Nephron progenitor cell (in vitro differentiated cells): ENCODE measurements around the gene PRR14L.
A peak's percentile ranks its signal among the peaks of the same experiment; 100 is the strongest.

ENCODE experiments used
- DNase-seq: peaks from one replicate; pipeline ENCODE4 v3.0.0; 2021
- H3K27ac Mint-ChIP-seq: 2 replicates; pipeline ENCODE4 v1.8.0; 2021; ENCODE audit warnings: mild to moderate bottlenecking, moderate library complexity, mixed read lengths
- H3K27me3 Mint-ChIP-seq: 2 replicates; pipeline ENCODE4 v1.8.0; 2021; ENCODE audit warnings: mild to moderate bottlenecking, low read depth, mixed read lengths; ENCODE audit not compliant: poor library complexity
- H3K36me3 Mint-ChIP-seq: 2 replicates; pipeline ENCODE4 v1.8.0; 2021; ENCODE audit warnings: low read depth, mixed read lengths
- H3K4me1 Mint-ChIP-seq: 2 replicates; pipeline ENCODE4 v1.8.0; 2021; ENCODE audit warnings: mixed read lengths
- H3K4me3 Mint-ChIP-seq: 2 replicates; pipeline ENCODE4 v1.8.0; 2021; ENCODE audit warnings: mild to moderate bottlenecking, moderate library complexity, mixed read lengths
- H3K9me3 Mint-ChIP-seq: 2 replicates; pipeline ENCODE4 v1.8.0; 2021; ENCODE audit warnings: mild to moderate bottlenecking, moderate library complexity, mixed read lengths
- CTCF ChIP-seq: fragments of 200-600 bp; sonication (generic); IDR thresholded peaks from 2 replicates; pipeline ENCODE4 v1.5.0; 2021; ENCODE audit warnings: antibody characterized with exemption

Gene PRR14L

GRCh38 chr22:31647066-31647465 lies 102.9 kb downstream of the PRR14L start:
- TF ChIP-seq CTCF: no peak
- Mint-ChIP-seq H3K4me1 (no peaks in the 10 kb centered on the region), H3K4me3 (no peak overlapping the region), H3K27me3 (no peaks in the 10 kb centered on the region), H3K36me3 (peaks cover 40% of the 10 kb centered on the region), H3K9me3 (no peaks in the 10 kb centered on the region), H3K27ac (no peak overlapping the region)
- DNase-seq: no peak

- no peaks in the 10 kb centered on the region for H3K27me3 Mint-ChIP-seq
- no peak overlapping the region for H3K27ac Mint-ChIP-seq
- H3K4me1 Mint-ChIP-seq: peaks cover under 1% of the 10 kb centered on the region
- H3K9me3 Mint-ChIP-seq: no peaks in the 10 kb centered on the region
- peaks cover 41% of the 10 kb centered on the region for H3K36me3 Mint-ChIP-seq
- H3K4me3 Mint-ChIP-seq: no peak overlapping the region
- DNase-seq: no peak
- TF ChIP-seq CTCF: no peak
Measured at GRCh38 chr22:31646186-31647019, 103.5 kb downstream of the PRR14L start.

GRCh38 chr22:31639436-31640039 lies 110.4 kb downstream of the PRR14L start:
- Mint-ChIP-seq H3K9me3 (no peaks in the 10 kb centered on the region), H3K27me3 (peaks cover 3% of the 10 kb centered on the region), H3K4me3 (no peak overlapping the region), H3K4me1 (peaks cover 41% of the 10 kb centered on the region), H3K27ac (peak overlapping the region; percentile 98), H3K36me3 (peaks cover 21% of the 10 kb centered on the region)
- no peak for TF ChIP-seq CTCF
- DNase-seq: no peak

- no peak for DNase-seq
- H3K4me3 Mint-ChIP-seq: no peak overlapping the region
- no peaks in the 10 kb centered on the region for H3K9me3 Mint-ChIP-seq
- H3K36me3 Mint-ChIP-seq: peaks cover 13% of the 10 kb centered on the region
- peaks cover 3% of the 10 kb centered on the region for H3K27me3 Mint-ChIP-seq
- TF ChIP-seq CTCF: no peak
- H3K27ac Mint-ChIP-seq: peak overlapping the region; percentile 98
- H3K4me1 Mint-ChIP-seq: peaks cover 46% of the 10 kb centered on the region
Measured at GRCh38 chr22:31637891-31638618, 111.9 kb downstream of the PRR14L start.

- no peak overlapping the region for H3K4me3 Mint-ChIP-seq
- H3K36me3 Mint-ChIP-seq: peaks cover 10% of the 10 kb centered on the region
- no peak for DNase-seq
- TF ChIP-seq CTCF: no peak
- H3K27me3 Mint-ChIP-seq: peaks cover 3% of the 10 kb centered on the region
- H3K4me1 Mint-ChIP-seq: peaks cover 46% of the 10 kb centered on the region
- peak overlapping the region; percentile 98 for H3K27ac Mint-ChIP-seq
- no peaks in the 10 kb centered on the region for H3K9me3 Mint-ChIP-seq
Measured at GRCh38 chr22:31637447-31637890, 112.5 kb downstream of the PRR14L start.
